ENCODE data around the gene GLOD4. TPM values are rescaled to one million over a fixed set of nuclear protein-coding genes. Genes with fewer than 3 reads are reported as not detected.

GLOD4 gene
- total RNA-seq, 4 donors from 2014 or later = 28.6 to 53.7 (median 37.0) TPM

DNA sequence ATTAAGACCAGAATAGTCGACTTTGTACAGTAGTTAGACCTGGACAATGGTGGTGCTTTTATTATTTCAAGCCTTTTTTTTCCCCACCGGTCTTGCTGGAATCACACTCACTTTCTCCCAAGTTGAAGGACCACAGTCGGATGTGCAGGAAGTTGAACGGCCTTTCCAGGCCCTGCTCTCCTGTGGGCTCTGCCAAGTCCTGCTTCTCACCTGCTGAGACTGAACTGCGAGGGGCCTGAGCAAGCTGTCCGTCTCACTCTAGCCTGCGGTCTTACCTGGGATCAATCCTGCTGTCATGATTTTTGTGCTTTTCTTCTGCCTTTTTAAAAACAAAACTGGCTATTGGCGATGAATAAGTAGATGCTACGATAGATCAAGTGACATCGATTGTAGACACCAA is 48.3 kb downstream of the GLOD4 start:
- peak overlapping the region in 2 of 4 donors; percentile 58 to 96 for H3K4me3 ChIP-seq

DNA sequence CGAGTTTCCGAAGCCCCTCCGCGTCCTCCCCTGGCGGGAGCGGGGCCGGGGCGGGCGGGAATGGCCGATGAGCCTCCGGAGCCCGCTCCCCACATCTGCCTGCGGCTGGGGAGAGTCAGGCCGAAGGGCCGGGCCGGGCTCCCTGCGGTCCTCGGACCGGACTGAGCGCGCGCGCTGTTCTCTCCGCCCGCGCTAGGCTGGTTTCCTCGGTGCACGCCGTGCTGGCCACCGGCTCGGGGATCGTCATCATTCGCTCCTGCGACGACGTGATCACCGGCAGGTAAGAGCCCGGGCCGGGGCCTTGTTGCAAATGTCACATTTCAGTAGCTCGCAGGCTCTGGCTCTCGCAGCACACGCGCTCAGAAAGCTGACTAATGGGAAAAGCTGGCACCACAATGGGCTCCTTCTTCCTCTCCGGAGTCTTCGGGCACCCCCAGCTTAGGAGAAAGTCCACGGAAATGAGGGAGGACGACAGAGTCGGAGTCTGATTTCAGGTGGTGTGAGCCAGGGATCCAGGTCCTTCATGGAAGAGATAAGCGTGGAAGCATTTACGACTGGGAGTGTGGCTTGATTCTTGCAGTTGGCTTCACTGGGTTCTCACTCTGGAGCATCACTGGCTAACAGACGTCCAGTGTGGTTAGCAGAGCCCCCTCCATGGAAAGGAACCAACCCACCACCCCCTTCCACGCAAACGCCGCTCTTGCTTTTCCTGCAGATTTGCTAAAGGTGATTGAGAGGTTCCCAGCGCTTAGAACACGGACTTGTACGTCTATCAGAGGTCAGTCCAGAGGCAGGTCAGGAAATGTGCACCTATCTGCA is 49.0 kb downstream of the GLOD4 start:
- 13 to 19% methylated on average over 13 to 34 of the region's 57 CpGs for WGBS, 2 donors
- no peaks in the 10 kb centered on the region for H3K9me3 ChIP-seq
- TF ChIP-seq POLR2A (IDR thresholded peaks at IDR 0.05) = no peak
- no peak for TF ChIP-seq EP300 (IDR thresholded peaks at IDR 0.05)
- TF ChIP-seq, protein P1, sequence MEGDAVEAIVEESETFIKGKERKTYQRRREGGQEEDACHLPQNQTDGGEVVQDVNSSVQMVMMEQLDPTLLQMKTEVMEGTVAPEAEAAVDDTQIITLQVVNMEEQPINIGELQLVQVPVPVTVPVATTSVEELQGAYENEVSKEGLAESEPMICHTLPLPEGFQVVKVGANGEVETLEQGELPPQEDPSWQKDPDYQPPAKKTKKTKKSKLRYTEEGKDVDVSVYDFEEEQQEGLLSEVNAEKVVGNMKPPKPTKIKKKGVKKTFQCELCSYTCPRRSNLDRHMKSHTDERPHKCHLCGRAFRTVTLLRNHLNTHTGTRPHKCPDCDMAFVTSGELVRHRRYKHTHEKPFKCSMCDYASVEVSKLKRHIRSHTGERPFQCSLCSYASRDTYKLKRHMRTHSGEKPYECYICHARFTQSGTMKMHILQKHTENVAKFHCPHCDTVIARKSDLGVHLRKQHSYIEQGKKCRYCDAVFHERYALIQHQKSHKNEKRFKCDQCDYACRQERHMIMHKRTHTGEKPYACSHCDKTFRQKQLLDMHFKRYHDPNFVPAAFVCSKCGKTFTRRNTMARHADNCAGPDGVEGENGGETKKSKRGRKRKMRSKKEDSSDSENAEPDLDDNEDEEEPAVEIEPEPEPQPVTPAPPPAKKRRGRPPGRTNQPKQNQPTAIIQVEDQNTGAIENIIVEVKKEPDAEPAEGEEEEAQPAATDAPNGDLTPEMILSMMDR (IDR thresholded peaks at IDR 0.05) = peak in 1 of 5 experiments; percentile 5
- DNase-seq (ENCODE audit: low spot score in 2 of 2) = no peak
- peaks cover 0 to 19% (median 6%) of the 10 kb centered on the region in 4 donors for H3K4me1 ChIP-seq
- H3K27ac ChIP-seq = peak overlapping the region; percentile 55 to 93 (median 78)
- H3K36me3 ChIP-seq = peaks cover 0 to 4% (median 0%) of the 10 kb centered on the region in 3 donors
- no peaks in the 10 kb centered on the region for H3K27me3 ChIP-seq
- peak overlapping the region; percentile 52 to 96 (median 58) for H3K4me3 ChIP-seq

More for the DNA sequence above, 48.3 kb downstream of the GLOD4 start:
- peak overlapping the region in 1 of 4 donors; percentile 93 for H3K27ac ChIP-seq
- no peaks in the 10 kb centered on the region for H3K27me3 ChIP-seq
- no peak for DNase-seq (ENCODE audit: low spot score in 2 of 2)
- 71 to 76% methylated on average over 10 of the region's 10 CpGs for WGBS, 2 donors
- H3K36me3 ChIP-seq = peaks cover 0 to 10% (median 0%) of the 10 kb centered on the region in 3 donors
- TF ChIP-seq EP300 (IDR thresholded peaks at IDR 0.05) = no peak
- no peak for TF ChIP-seq POLR2A (IDR thresholded peaks at IDR 0.05)
- TF ChIP-seq, protein P1 (IDR thresholded peaks at IDR 0.05) = no peak
- no peaks in the 10 kb centered on the region for H3K9me3 ChIP-seq
- peaks cover 0 to 19% (median 6%) of the 10 kb centered on the region in 4 donors for H3K4me1 ChIP-seq

DNA sequence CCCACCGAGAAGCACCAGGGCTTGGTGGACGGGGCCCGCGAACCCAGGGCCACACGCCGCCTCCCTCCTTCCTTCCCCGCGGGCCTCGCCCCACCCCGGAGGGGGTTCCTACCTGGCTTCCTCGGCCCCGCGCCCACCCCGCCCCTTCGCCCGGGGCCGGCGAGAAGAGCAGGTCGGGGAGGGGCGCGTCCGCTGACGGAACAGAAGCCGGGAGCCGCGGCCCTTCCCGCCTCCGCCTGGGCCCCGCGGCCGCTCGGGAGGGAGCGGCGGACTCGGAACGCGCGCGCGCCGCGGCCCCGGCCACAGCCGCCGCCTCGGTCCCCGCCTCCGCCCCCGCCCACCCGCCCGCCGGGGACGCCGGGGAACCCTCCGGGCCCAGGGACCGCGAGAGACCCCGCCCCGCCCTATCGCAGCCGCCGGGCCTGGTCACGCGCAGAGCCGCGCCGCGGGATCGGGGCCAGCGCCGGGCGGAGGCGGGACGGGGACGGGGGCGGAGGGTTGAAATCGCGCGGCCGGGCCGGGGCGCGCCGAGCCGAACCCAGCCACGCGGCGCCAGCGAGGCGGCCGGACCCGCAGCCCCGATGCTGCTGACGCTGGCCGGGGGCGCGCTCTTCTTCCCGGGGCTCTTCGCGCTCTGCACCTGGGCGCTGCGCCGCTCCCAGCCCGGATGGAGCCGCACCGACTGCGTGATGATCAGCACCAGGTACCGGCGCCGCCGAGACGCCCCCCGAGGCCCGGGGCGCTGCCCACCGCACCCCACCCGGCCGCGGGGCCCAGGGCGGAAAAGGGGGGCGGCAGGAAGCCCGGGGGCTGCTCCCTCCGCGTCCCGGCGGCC is 49.8 kb downstream of the GLOD4 start, which contains the start of gene TLCD3A:
TSS of gene TLCD3A (plus strand) at position 530 of the 835 bp plus-strand sequence. CDS start at position 582, 52 bp downstream.
- WGBS, 2 donors = 0 to 2% methylated on average over 9 to 12 of the region's 126 CpGs
- Histone ChIP-seq H3K4me3 (peak within 1 kb of the TSS; percentile 52 to 96 (median 78)), H3K36me3 (peaks cover 0 to 3% (median 0%) of the 10 kb centered on the region in 3 donors), H3K27me3 (no peaks in the 10 kb centered on the region), H3K9me3 (no peaks in the 10 kb centered on the region), H3K27ac (peak within 1 kb of the TSS; percentile 71 to 93 (median 86)), H3K4me1 (peaks cover 0 to 19% (median 6%) of the 10 kb centered on the region in 4 donors)
- peak; percentile 41 to 56 for DNase-seq (ENCODE audit: low spot score in 2 of 2)
- TF ChIP-seq POLR2A (IDR thresholded peaks at IDR 0.05) (peak in 1 of 2 donors; percentile 8), EP300 (IDR thresholded peaks at IDR 0.05) (peak in 1 of 2 donors; percentile 20)
- TF ChIP-seq, protein P1 (IDR thresholded peaks at IDR 0.05) = peak in 1 of 5 experiments; percentile 7

DNA sequence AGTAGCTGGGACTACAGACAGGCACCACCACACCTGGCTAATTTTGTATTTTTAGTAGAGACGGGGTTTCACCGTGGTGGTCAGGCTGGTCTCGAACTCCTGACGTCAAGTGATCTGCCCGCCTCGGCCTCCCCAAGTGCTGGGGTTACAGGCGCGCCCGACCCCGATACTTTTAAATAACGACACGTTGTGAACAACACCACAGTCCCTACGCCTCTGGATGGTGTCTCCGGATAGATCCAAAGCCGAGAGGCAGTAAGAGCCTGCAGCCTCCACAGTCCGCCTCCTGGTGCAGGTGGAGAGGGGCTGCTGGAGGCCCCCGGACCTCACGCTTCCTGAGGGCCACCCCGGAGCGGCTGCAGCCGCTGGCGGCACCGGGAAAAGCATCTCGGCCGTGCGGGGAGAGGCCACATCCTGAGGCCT is 50.4 kb downstream of the GLOD4 start:
- Histone ChIP-seq H3K4me1 (peaks cover 0 to 19% (median 6%) of the 10 kb centered on the region in 4 donors), H3K27me3 (no peaks in the 10 kb centered on the region), H3K9me3 (no peaks in the 10 kb centered on the region), H3K27ac (peak overlapping the region; percentile 71 to 93 (median 85)), H3K36me3 (peaks cover 0 to 3% (median 0%) of the 10 kb centered on the region in 3 donors), H3K4me3 (peak overlapping the region; percentile 52 to 96 (median 78))
- WGBS, 2 donors = 9 to 19% methylated on average over 16 of the region's 26 CpGs
- TF ChIP-seq POLR2A (IDR thresholded peaks at IDR 0.05) = no peak
- no peak for DNase-seq (ENCODE audit: low spot score in 2 of 2)

DNA sequence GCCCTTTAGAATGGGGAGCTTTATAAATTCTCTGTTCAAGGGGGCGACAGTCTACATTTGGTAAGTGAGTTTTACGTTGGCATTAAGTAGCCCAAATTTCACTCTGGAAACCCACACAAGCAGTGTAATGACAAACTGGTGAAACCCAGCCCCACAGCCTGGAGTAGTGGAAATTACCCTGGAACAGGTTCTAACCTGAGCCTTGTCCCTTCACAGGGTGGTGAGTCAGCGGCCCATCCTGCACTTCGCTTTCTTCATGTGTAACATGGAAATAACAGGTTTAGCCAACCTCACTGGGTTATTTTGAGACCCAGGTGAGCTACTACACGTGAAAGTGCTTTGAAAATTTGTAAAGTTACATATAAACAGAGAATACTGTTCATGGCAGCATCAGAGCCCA is 53.2 kb downstream of the GLOD4 start:
- Histone ChIP-seq H3K27me3 (no peaks in the 10 kb centered on the region), H3K4me3 (no peak overlapping the region), H3K27ac (no peak overlapping the region), H3K9me3 (no peaks in the 10 kb centered on the region), H3K36me3 (no peaks in the 10 kb centered on the region), H3K4me1 (peaks cover 0 to 19% (median 6%) of the 10 kb centered on the region in 4 donors)
- no peak for DNase-seq (ENCODE audit: low spot score in 2 of 2)
- TF ChIP-seq POLR2A (IDR thresholded peaks at IDR 0.05) = no peak
- 93 to 95% methylated on average over 5 of the region's 5 CpGs for WGBS, 2 donors

Data from tibial nerve (tissue), 4 donors.